ENCODE data around the gene GDF11.
"Not testable (repeated sequence)": the region's sequence is repeated elsewhere in the genome, so short reads cannot be mapped to it uniquely, and the experiment has no call there.

GDF11 gene

DNA sequence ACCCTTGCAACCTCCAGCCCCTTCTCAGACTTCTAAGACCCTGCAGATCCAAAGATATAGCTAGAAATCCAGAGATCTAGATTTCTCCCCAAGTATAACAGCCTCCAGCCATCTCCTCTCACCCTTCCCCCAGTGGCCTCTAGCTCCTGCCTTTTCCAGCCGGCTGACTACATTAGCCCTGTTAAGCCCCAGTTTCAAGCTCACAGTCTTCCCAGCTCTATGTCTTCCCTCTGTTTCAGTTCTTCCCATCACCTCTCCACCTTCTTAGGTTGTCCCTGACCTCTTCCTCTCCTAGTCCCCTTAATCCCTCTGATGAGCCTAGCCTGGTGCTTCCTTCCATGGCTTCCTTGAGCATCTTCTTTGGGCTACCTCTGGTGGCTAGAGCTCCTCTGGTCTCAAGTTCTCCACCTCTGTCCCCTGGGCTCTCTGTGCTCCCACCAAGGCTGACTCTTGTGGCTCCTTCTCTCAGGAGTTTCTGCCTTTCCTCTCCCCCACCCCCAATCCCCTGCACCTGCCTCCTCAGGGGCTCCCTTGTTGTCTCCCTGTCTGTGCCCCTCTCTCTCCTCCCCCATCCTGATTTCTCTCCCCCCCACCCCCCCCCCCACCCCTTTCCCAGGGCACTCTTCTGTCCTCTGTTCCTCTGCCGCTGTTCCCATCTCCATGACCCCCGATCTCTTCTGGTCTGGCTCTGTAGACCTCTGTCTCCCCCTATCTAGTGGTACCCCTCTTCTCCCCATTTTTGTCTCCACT, 816 bp upstream of the GDF11 start:
- no peak for DNase-seq (ENCODE audit: low spot score)

DNA sequence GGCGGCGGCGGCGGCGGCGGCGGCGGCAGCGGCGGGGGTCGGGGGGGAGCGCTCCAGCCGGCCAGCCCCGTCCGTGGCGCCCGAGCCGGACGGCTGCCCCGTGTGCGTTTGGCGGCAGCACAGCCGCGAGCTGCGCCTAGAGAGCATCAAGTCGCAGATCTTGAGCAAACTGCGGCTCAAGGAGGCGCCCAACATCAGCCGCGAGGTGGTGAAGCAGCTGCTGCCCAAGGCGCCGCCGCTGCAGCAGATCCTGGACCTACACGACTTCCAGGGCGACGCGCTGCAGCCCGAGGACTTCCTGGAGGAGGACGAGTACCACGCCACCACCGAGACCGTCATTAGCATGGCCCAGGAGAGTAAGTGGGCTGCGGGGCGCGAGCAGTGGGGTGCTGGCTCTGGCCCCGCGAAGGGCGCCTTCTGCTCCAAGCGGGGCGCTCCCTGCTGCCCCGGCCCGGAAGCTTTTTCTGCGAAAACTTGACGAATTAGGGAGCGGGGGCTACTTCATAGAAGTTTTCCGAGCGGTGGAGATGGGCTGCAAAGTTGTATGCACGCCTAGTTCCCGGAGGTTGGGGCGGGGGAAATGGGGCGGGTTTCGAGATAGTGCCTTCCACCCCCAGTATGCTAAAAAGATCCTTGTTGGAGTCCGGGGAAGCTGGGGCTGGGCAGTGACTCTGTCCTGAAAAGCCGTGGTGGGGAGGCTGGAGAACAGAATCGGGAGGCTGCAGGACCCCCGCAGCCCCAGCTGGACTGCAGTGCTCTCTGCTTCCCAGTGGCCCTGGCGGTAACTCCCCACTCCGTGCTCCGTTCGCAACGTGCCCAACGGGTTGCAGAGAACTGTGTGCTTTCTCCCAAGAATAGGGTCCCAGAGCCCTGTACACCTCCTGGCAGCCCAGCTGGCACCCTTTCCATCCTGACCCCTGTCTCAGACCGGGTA, 751 bp downstream of the GDF11 start:
- no peak for DNase-seq (ENCODE audit: low spot score)

DNA sequence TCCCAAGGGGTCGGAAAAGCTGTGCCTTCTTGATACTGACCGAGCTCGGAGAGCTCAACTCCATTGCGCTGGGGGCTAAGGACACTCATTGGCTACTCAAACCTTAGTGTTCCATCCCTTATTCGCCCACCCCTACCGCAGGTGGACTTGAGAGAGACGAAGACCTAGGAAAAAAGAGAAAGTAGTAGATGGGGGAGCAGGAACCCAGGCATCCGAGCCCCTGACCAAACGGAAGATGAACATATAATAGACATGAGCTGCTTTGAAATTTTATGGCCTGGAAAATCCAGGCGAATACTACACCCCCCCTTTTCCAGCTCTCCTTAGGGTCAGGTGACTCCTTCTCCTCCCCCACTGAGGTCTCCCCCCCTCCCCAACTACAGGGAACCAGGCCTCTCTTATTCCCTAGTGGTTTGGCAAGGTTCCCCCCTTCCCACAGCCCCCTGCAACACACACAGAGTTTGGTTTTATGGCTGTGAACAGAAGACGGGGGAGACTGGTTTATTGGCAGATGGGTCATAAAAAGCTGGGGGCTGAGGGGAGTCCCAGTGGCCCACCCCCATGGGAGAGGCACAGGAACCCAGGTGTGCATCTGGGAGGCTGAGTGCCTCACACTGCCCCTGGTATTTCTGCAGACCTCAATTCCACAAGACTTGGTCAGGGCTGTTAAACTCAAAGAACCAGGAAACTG, 1.6 kb downstream of the GDF11 start:
- DNase-seq (ENCODE audit: low spot score), result no peak

DNA sequence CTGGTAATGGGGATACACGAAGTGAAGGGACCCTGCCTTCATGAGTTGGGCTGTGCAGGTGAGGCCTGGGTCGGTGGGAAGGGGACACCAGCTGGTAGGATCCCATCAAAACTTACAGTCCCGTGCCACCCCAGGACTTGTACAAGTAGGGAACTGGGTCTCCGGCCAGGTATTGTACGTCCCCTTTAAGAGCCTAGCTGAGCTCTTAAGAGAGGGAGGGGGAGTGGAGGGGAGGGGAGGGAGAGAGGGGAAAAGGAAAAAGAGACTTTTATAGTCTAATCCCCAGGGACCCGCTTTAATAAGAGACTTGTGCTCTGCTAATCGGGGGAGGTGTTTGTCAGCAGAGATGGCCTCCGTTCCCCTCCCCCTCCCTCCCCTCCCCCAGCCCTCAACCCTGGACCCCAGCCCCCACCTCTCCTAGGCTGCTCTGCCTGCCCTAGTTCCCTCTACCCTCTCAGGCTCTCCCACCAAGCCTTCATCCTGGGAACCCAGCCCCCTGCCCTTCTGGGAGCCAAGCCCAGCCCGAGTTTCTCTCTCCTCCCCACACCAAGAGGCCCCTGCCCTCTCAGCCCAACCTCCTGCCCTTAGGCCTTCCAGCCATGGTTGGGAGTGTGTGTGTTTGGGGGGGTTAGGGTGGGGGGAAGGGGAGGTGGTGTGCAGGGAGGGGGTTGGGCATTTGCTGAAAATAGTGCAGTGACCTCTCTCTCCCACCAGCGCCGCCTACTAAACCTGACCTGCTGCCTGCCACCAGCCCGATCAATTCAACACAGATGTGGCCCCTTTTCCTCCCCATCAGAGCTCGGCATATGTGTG, 2.6 kb downstream of the GDF11 start:
- DNase-seq (ENCODE audit: low spot score), result no peak

DNA sequence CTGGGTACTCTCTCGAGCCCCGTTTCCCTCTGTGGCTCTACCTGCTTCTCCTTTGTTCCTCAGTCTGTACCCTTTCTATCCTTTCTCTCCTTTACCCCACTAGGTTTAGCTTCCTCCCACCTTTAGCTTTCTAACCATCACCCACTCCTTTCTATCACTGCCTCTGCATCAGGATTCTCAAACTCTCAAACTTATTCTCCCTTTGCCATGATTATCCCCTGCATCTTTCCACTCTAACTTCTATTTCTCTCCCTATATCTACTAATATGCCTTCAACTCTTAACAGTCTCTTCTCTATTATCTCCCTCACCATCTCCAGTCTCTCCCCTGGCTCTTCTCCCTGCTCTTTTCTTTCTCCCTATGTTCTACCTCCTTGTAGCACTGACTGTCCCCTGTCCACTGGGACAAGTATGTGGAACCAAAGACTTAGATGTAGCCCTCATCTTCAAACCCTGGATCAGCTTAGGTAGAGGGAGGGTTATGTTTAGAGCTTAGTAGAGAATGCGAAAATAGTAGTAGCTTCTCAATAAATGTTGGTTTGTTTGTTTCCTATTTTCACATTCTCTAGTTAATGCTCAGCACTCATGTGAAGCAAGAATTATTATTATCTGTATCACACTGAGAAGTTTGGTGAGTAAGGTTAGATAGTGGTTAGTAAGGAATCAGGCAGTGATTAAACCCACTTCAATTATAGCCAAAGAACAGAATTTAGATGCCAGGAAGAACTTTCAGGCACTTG, 3.4 kb downstream of the GDF11 start:
- DNase-seq (ENCODE audit: low spot score), result no peak

DNA sequence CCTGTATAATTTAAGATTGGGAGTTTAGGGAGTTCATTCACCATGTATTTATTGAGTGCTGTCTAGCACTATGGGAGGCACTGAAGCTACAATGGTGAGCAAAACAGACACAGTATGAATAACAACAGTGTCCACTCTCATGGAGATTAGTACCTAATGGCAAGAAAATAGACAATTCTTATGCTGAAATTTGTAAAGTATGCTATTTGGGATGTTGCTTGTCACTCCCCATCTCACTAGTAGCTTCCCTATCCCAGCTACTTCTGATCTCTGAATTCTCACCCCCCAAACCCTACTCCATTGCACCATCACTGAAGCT, 4.0 kb downstream of the GDF11 start:
- no peak for DNase-seq (ENCODE audit: low spot score)

DNA sequence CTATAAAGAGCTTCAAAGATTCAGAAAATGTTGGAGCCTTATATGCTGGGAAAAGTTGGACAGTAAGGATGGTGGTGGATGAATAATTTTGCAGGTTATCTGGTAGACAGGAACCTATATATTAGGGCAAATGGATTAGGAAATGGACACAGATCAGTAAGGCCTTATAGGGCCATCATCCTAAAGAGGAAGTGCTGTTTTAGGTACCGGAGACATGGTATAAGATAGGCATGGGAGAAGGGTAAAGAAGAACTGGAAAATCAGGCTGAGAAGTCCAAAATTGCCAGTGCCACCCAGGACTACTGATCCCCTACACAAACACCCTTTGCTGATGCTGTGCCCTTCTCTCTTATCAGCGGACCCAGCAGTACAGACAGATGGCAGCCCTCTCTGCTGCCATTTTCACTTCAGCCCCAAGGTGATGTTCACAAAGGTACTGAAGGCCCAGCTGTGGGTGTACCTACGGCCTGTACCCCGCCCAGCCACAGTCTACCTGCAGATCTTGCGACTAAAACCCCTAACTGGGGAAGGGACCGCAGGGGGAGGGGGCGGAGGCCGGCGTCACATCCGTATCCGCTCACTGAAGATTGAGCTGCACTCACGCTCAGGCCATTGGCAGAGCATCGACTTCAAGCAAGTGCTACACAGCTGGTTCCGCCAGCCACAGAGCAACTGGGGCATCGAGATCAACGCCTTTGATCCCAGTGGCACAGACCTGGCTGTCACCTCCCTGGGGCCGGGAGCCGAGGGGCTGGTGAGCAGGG, 5.5 kb downstream of the GDF11 start:
- DNase-seq (ENCODE audit: low spot score), result no peak

DNA sequence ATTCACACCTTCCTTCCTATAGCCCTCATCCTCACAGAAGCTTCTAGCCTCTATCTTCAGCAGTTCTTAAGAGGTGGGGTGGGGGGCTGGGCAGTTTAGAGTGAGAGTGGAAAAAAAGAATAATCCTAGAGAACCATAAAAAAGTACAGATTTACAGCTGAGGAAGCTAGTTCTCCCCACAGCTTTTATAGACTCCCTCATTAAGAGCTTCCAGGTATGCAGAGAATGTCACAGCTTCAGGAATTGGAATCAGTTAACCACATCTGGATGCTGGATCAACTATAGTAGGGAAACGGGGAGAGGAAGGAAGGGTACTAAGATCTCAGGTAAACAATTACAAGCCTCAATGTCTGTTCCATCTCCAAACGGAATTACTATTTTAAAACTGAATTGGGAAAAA, 12.3 kb downstream of the GDF11 start:
- DNase-seq (ENCODE audit: low spot score), result no peak

DNA sequence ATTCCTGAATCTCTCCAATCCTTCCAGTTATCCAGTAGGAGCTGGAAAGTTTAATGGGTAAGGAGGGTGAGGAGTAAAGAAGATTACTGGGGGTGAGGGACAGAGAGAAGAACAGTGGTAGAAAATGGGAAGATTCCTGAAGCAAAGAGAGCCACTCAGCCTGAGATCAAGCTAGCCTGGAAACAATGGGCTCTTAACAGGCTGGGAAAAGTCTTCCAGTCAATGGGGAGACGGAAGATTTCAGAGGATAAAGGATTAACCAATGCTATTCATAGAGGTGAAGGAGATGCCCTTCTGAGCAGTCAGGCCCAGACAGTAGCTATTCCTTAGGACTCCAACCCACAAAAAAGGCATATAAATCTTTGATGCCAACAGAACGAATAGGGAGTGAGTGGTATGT, 14.8 kb downstream of the GDF11 start:
- DNase-seq (ENCODE audit: low spot score), result no peak

DNA sequence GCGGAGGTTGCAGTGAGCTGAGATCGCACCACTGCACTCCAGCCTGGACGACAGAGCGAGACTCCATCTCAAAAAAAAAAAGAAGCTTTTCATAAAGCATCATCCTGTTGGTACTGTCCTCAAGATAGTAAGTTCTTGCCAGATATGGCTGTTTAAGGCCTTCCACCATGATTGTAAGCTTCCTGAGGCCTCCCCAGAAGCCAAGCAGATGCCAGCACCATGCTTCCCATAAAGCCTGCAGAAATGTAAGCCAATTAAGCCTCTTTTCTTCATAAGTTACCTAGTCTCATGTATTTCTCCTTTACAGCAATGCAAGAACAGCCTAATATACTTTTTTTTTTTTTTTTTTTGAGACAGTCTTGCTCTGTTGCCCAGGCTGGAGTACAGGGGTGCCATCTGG, 15.7 kb downstream of the GDF11 start:
- not testable (repeated sequence) for DNase-seq (ENCODE audit: low spot score)

DNA sequence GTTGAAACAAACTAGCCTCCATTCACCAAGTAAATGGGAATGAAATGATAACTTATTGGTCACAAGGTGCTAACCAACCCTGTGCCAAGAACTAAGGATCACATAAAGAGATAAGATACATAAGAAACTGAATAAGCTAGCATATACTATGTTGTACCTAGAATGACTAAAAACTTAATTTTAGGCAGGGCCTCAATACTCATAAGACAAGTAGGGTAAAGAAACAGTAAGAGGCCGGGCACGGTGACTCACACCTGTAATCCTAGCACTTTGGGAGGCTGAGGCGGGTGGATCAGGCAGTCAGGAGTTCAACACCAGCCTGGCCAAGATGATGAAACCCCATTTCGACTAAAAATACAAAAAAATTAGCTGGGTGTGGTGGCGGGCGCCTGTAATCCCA, 17.7 kb downstream of the GDF11 start:
- no peak for DNase-seq (ENCODE audit: low spot score)

DNA sequence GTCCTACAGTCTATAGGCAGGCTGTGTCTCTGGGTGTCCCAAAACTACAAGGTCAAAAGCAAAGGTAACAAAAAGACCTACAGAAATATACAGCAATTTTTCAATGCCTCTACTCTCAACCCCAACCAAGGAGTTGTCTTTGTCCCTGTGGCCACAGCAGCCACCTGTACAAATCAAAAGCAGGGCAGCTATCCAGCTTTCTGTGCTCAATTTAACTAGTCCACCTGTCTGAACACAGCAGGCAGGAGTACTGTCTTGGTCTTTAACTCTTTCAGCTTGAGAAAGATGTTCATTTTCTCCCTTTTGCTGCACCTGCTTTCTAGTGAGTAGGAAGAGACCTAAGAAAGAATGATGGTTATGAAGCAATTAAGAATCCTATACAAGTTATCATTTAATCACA, 19.7 kb downstream of the GDF11 start:
- no peak for DNase-seq (ENCODE audit: low spot score)

DNA sequence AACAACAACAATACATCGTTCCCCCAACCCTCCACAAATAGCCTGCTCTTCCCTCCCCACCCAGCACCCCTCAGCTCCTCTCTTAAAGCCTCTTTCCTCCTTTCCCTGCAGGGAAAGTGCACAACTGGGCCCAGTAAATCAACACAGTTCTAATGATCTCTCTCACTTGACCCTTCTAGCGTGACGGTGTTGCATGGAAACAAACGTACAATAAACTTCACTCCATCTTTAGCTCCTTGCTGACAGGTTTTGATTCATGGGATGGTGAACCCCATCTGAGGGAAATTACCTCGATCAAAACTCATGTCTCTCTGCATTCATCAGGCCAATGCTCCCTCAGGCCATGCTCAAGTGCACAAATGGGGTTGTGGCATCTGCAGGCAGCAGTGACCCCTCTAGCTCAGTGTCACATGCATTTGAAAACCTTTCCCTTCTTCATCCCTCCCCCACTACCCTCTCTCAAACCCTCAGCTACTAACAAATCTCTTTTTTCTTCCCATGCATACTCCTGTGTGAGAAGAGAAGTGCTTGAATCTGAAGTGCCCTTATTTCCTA, 22.9 kb downstream of the GDF11 start:
- DNase-seq (ENCODE audit: low spot score), result no peak

DNA sequence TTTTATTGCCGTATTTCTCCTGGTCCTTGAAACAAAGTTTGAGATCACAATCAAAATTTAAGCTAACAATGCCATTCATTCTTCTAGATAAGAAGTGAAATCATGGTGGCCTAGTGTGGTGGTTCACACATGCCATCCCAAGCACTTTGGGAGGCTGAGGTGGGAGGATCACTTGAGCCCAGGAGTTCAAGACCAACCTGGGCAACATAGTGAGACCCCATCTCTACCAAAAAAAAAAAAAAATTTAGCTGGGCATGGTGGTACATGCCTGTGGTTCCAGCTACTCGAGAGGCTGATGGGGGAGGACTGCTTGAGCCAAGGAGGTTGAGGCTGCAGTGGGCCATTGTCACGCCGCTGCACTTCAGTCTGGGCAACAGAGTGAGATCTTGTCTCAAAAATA, 24.2 kb downstream of the GDF11 start:
- no peak for DNase-seq (ENCODE audit: low spot score)

DNA sequence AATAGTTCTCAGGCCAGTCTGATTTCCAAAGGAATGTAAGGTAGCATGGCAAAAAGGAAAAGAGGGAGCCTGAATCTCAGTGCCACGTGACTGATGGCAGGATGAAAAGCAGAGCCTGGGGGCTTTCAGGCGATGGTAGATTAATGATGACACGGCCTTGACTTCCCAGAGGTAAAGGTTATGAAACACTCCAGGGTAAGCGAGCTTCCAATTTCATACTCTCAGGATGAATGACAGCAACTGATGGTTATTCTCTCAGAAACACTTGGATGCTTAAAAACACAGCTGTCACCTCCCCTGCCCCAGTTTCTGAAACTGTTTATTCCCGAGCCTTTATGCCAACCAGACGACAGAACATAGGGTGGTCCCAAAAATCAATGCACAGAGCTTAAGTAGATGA, 28.8 kb downstream of the GDF11 start:
- no peak for DNase-seq (ENCODE audit: low spot score)

DNA sequence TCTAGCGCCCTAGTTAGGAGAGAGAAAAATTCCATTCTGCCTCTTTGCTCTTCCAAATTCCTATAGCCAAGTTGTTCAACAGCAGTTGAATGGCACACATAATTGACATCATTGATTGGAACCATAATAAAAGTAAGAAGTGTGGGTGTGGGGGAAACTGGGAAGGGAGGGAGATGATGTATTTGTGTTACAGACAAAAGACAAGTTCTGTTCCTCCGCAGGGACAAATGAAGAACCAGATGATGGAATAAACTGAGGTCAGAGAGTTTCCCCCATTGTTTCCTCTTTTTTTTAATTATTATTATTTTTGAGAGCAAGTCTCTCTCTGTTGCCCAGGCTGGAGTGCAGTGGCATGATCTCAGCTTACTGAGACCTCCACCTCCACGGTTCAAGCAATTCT, 34.9 kb downstream of the GDF11 start:
- no peak for DNase-seq (ENCODE audit: low spot score)

DNA sequence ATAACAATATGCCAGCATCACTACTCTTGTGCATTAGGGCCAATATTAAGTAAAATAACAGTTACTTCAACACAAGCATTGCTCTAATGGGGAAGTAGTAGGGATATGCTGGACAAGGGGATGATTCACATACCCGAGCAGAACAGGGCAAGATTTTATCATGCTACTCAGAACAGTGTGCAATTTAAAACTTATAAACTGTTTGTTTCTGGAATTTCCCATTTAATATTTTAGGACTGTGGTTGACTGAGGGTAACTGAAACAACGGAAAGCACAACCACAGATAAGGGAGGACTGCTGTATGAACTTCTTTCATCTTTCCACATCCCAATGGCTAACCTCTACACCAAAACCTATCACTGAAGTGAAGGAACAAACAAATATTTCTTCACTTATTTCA, 37.8 kb downstream of the GDF11 start:
- no peak for DNase-seq (ENCODE audit: low spot score)

DNA sequence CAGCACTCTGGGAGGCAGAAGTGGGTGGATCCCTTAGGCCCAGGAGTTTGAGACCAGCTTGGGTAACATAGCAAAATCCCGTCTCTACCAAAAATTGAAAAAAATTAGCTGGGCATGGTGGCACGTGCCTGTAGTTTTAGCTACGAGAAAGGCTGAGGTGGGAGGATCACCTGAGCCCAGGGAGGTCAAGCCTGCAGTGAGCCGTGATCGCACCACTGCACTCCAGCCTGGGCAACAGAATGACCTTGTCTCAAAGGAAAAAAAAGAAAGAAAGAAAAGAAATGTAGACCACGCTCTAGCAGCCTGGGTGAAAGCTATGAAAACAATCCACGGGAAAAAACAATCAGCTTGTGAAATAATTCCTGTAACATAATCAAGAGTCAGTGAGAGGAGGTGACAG, 45.6 kb downstream of the GDF11 start:
- DNase-seq (ENCODE audit: low spot score), result no peak

DNA sequence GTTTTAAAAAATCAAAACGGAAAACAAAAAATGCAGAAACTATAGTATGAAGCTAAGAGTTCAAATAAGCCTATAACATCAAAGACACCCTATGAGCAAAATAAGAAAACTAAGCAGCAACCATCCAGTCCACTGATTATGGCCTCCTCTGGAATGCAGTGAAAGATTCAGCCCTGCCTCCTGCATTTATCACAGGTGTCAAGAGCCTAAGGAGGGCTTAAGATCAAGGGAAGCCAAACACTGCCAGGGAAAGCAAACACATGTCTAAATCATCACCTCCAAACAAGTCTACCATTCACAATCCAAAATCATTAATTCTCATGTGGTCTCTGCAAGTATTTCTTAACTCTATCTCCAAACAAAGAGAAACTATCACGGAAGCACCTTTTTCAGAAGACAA, 46.2 kb downstream of the GDF11 start:
- no peak for DNase-seq (ENCODE audit: low spot score)

DNA sequence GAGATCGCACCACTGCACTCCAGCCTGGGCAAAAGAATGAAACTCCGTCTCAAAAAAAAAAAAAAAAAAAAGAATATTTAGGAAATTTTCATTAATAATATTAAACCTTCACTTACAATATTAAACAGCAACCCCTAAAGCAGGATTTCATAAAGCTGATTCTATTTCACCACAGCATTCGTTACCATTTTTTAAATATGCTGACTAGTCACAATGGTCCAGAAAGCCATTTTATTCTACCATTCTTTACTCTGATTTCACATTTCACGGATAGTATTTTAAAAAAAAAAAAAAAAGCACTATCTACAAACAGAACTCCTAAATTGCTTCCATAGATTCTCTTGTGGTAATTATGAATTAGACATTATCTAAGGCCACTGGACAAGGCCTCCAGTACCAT, 47.0 kb downstream of the GDF11 start:
- DNase-seq (ENCODE audit: low spot score), result no peak

Data from left forelimb (tissue), 1 donor.